GM18867 (cell line): ENCODE data around the gene THOP1.

Experiments used
- ATAC-seq: cut with Tn5 transposase; IDR thresholded peaks from one replicate; pipeline ENCODE4 v1.9.1; 2021; ENCODE audit warnings: mild to moderate bottlenecking, moderate library complexity; ENCODE audit not compliant: unreplicated experiment

Gene THOP1

DNA sequence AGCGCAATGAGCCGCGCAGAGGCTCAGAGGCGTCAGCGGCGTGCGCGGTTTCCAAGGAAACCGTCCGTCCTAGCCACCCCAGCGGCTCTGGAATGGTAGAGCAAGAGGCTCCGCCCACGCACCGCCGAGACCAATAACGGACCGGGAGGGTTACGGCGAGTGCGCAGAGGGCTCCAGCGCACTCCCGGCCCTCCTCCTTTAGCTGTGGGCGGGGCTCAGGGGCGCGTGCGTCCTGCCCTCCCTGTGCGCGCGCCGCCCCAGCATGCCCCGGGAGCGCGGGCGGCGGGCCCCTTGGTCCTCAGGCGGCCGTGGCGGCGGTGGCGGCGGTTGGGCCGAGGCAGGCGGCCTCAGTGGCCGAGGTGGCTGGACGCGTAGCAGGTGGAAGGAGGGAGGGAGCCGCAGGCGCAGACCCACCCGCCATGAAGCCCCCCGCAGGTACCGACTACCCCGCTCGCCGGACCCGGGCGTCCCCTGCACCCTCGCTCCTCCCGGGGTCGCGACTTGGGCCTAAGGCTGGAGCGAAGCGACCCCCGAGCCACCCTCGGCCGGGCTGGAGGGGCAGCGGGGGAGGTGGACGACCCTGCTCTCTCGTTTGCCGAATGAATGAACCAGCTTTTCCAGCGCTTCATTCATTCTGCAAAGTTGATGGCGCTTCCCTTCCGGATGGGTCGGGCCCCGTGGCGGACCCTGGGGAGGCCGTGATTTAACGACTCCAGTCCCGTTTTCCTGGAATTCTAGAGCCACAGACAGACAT, at the start of gene THOP1:
Gene THOP1 (plus strand): TSS at position 260 of the 754 bp plus-strand sequence. CDS start 160 bp downstream, at position 420.
- ATAC-seq: peak; percentile 60

DNA sequence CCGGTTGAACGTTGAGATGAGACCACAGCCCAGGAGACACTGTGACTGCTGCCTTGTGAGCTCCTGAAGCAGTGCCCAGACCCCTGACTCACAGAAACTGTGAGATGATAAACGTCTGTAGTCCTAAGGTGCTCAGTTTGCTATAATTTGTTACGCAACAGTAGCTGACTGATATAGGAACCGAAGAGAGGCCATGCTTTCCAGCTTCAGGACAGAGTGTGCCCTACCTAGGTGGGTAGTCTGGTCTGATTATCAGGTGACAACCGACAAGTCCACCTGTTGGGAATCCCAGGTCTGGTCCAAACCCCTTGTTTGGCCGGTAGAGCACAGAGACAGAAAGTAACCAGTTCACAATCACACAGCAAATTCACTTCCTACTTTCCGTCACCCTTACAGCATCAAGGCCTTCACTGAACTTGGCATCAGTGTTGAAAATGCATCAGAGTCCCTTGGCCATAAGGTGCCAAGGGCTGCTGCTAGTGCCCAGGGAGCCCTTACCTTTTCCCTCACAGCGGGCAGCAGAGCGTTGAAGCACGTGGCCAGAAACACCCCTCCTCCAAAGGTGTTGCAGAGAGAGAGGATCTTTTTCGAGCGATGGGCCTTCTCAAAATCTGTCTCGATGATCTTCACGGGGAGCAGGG, 48.6 kb upstream of the THOP1 start:
- ATAC-seq: no peak

DNA sequence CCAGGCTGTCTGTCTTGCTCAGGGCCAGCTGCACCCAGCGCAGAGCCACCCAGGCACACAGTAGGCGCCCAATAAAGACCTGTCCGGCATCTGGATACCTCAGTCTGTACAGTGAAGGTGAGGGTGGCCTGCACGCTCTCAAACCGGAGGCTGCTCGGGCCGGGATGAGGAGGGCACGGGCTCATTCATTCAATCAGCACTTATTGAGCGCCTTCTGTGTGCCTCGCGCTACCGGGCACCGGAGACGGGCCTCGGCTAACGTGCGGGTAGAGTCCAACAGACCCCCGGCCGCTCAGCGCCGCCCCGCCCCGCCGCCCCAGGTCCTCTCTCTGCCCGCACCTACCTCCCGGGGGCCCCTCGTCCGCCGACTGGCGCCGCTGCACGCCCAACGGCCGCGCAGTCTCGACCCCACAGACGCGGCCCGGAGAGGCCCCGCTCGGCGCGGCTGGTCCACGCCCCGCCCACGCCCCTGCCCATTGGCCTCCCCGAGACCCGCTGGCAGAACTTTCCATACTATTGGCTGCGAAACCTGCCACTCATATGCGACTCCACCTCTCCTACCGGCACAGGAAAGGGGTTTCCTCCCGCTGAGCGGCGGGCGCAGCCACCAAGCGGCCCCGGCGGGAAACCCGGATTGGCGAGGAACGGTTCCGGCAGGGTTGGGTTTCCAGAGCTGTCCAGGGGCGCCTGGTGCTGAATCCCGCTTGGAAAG, 45.5 kb upstream of the THOP1 start, which contains the start of gene SLC39A3:
Gene SLC39A3 (minus strand): TSS at position 416 of the 712 bp plus-strand sequence. CDS start 2,760 bp downstream, outside the sequence.
- ATAC-seq: peak; percentile 94

DNA sequence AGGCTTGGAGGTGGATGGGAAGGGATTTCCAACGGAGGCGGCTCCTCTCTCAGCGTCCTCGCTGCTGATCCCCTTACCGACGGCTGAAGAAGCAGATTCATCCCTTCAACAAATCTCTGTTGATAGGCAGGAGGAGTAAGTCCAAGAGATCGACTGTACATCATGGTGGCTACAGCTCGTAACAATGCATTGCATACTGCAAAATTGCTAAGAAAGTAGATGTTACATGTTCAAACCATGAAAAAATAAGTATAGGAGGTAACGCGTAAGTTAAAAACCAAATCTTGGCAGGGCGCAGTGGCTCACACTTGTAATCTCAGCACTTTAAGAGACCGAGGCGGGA, 45.0 kb upstream of the THOP1 start:
- ATAC-seq: no peak

DNA sequence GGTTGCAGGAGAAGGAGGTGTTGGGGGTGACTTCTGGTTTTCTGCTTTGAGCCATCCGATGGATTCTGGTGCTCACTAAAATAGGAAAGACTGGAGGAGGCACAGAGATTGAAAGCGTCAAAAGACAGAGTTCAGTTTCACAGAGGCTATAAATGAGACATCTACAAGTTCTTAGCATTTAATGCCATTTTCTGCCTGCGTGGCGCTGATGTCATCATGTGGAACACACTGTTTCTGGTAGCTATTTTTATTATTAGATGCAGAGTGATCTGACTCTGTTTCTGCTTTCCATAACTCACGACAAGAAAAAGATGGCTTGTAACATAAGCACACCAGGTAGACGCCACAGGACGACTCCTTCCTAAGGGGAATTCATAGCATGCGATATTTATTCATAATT, 42.2 kb upstream of the THOP1 start:
- ATAC-seq: no peak

DNA sequence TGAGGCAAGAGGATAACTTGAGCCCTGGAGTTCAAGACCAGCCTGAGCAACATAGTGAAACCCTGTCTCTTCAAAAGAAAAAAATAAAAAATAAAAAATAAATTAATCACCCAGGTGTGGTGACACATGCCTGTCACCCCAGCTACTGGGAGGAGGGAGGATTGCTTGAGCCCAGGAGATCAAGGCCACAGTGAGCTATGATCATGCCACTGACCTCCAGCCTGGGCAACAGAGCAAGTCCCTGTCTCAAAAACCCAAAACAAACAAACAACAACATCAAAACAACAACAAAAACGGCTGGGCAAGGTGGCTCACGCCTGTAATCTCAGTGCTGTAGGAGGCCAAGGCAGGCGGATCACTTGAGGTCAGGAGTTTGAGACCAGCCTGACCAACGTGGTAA, 41.2 kb upstream of the THOP1 start:
- no peak for ATAC-seq

DNA sequence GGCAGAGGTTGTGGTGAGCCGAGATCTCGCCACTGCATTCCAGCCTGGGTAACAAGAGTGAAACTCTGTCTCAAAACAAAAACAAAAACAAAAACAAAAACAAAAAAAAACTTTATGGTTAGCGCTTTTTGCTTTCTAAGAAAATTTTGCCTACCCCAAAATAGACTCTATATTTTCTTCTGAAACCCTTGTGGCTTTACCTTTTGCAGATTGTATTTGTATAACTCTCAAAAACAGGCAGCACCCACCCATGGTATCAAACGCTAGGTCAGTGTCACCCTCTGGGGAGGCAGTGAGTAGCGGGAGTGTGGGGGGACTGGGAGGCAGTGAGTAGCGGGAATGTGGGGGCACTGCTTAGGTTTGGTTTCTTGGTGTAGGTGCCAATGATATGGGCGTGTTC, 38.0 kb upstream of the THOP1 start:
- ATAC-seq: peak; percentile 50

DNA sequence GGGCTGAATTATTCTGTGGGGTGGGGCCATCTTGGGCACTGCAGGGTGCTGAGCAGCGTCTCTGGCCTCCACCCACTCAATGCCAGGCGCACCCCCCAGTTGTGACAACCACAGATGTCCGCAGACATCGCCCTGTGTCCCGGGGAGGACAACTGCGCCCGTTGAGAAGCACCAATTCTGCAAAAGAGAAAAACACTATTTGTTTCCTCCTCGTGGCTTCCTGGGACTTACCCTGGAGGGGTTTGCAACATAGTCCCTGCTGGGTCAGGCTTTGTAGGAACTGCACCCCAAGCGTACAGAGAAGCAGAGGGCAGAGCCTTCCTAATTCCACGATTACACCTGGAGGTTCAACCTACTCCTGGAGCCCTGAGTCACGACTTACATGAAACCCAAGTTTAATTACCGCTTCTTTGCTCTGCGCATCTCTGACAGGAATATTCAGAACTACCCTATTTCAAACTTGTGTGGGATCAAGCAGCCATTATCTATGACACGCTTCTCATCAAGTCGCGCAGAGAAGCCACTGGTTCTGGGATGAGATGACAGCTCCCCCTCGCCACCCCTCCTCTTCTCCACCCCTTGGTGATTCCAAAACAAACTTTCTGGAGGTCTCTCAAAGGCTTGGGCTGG, 34.4 kb upstream of the THOP1 start:
- ATAC-seq: no peak

DNA sequence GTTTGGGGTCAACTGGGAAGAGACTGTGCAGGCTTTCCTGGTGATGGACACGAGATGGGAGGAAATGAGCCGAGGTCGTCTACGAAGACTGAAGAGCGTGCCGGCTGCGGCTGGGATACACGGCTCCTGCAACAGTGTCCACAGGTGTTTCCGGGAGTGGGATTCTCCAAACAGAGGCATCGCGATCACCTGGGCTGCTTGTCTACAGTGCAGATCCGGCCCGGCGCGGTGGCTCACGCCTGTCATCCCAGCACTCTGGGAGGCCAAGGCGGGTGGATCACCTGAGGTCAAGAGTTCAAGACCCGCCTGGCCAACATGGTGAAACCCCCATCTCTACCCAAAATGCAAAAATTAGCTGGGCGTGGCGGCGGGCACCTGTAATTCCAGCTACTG, 33.9 kb upstream of the THOP1 start:
- no peak for ATAC-seq

DNA sequence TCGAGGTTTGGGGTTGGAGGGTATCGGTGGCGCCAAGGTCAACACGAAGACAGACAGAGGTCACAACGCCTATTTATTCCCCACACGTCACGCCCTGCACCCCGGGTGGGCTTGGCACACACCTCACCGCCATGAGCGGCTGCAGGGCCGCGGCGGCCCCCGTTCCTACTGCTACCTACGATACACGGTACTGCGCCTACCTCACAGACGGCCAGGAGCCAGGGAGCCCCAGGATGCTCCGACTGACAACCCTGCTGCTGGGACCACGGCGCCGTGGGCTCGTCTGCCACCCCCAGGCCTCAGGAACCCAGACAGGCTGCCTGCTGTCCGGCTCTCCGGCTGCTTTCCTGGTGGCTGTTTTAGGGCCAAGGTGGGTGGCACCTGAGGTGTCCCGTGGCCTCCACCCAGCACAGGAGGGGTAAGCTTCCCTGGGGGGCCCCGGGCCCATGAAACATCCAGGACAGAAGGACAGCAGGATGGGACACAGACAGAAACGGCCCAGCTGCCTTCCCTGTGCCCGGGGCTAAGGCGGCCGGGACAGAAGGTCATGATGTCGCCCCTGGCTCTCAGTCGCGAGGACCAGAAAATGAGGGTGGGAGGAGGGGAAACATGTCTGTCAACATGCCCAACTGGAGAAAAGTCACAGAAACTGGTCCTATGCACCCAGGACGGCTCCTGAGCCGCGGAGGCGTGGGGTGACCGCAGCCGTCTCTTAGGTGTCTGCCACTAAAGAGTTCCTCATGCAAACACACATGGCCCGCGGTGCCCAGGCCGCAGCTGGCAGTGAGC, 30.4 kb upstream of the THOP1 start:
- no peak for ATAC-seq

DNA sequence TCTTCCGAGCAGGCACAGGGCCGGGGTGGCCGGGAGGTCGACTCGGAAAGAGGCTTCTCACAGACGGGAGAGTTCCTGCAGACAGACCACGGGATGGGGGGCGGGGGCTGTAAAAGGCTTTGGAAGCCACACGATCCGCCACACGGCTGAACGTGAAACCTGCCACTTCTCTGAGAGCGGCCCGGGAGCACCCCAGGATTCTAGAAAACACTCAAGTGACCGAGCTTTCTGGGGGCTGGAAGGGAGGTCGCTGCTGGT, 29.9 kb upstream of the THOP1 start:
- no peak for ATAC-seq

DNA sequence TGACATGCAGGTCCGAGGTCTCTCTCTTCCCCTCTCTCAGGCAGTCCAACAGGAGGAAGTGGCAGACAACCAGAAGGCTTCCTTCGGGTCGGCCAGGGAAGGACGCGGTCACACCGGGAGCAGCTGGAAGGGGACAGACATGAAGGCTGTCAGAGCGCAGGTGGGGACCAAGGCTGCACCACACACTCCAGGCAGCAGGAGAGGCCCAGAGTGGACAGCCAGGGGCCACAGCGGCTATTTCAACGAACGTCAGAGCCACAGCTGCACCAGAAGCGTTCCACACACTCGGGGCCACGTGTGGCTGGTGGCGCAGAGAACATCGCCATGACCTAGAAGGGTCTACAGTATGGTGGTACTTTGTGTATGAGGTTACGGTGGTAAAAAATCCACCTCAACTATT, 29.5 kb upstream of the THOP1 start:
- ATAC-seq: no peak

DNA sequence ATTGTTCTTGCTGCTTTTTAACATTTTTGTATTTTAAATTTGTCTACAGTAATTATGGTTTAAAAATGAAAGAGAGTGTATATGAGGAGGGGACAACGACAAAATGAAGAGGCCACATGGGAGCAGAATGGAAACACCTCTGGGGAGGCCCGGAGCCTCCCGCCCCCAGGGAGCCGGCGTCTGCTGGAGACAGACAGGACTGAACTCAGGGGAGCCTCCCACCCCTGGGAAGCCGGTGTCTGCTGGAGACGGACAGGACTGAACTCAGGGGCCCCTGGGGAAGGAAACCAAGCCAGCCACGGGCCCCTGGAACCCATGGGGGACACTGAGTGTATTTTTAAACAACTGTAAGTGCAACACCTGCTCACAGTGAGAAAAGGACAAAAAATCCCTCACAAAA, 28.8 kb upstream of the THOP1 start:
- no peak for ATAC-seq

DNA sequence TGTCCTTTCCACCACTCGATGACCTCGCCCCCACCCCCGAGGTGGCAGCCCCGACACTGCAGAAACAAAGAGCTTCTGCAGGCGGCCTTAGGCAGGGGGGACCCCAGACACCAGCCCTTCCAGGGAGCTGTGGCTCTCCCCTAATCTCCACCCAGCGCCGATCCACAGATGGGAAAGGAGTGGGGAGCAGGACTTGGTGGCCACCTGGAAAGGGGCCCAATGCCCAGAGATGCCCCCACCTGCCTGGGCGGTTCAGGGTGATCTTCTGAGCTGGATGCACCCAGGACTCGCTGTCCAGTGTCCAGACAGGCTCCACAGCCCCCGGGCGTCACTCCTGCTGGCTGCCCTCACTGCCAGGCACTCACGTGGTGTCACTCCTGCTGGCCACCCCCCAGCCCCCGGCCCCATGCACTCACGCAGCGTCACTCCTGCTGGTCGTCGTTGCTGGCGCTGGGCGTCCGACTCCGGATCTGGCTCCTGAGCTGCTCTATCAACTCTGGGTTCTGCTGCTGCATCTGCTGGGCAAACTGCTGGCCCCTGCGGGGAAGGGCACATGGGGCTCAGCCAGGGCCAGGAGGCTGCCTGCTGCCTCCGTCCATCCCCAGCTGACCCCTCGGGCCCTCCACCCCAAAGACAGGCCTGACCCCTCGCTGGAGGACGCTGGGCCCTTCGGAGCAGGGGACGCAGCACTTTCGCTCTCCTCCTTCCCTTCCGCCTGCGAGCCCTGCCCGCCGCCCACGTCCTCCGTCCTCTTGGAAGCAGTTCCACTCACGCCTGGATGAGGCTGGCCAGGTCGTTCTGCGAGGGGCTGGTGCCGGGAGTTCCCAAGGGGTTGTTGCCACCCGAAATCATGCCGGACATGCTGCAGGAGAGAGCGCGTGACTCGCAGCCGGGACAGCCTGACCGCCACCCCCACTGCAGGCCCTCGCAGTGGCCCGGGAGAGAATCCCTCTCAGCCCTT, 28.1 kb upstream of the THOP1 start:
- ATAC-seq: no peak

DNA sequence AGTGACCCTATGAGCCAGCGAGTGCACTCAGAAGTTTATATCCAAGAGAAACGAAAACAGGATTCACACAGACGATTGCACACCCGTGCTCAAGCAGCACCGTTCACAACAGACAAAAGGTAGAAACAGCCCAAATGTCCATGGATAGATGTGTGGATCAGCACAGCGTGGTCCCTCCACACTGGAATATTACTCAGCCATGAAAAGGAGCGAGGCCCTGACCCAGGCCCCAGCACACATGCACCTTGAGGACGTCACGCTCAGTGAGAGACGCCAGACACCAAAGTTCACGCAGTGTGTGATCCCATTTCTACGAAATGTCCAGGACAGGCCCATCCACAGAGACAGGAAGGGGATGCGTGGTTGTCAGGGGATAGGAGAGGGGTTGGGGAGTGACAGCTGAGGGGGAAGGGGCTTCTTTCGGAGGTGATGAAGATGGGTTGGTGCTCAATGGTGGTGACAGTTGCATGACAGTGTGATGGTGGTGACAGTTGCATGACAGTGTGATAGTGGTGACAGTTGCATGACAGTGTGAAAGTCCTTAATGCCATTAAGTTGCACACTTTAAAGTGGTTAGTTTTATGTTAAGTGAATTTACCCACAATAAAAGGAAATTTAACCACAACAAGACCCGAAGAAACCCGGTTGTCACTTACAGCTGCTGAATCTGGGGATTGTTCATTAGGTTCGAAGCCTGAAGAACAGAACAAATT, 26.5 kb upstream of the THOP1 start:
- no peak for ATAC-seq

DNA sequence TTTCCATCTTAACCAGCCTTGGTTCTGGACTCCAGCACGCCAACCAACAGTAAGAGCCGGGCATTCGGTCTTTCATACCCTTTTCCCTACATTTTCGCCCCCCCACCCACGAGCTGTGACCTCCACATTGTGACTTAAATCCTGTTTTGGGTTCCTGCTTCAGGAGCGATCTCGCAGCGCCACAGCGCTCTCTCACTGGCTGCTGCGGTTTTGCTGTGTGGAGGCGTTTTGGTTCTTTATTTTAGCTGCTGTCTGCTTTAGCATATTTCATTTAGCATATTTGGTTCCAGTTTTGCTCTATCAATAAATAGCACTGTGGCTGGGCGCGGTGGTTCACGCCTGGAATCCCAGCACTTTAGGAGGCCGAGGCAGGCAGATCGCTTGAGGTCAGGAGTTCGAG, 25.9 kb upstream of the THOP1 start:
- ATAC-seq: no peak

DNA sequence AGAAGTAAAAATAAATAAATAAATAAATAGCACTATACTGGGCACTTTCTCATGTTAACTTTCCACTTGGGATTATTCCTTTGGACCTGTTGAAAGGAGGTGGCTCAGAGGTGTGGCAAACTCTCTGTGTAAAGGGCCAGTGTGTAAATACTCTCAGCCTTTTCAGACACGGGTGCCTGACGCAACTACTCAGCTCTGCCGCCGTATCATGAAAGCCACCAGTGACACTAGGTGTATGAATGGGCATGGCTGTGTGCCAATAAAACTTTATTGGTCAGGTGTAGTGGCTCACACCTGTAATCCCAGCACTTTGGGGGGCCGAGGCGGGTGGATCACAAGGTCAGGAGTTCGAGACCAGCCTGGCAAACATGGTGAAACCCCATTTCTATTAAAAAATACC, 25.3 kb upstream of the THOP1 start:
- no peak for ATAC-seq

DNA sequence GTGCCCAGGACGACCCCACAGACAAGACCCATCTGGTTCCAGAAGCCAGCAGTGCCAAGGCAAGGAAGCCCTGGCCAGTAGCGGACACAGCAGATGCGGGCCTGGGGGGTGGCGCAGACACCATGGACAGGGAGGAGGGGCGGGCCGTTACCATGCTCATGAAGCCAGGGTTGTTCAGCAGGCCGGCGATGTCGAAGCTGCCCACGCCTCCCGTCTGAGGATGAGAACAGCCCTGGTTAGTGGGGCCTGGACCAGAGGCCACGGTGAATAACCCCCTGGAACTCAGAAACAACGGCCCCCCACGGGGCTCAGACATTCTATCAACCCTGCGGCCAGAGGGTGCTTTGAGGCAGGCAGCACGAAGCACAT, 24.0 kb upstream of the THOP1 start:
- ATAC-seq: no peak
